Tibial nerve (tissue), 4 donors: ENCODE data around the gene PTPRU. TPM values are rescaled to one million over a fixed set of nuclear protein-coding genes. Genes with fewer than 3 reads are reported as not detected.

Experiments used
- DNase-seq, 2 donors: peaks; one replicate each; pipeline ENCODE4 v3.0.0-alpha.2; 2019; ENCODE audit warnings: low spot score in 2 of 2
- H3K27ac ChIP-seq, 4 donors: fragments of 200-600 bp; sonication (generic) in 3 of 4; one replicate each; pipeline ENCODE4 v1.5.1; 2017 to 2019; ENCODE audit warnings: mild to moderate bottlenecking in 1 of 4
- H3K27me3 ChIP-seq, 2 donors: fragments of 200-600 bp; sonication (generic) in 1 of 2; one replicate each; pipeline versions ENCODE4 v1.5.1 to v1.6.0; 2017 to 2019
- H3K36me3 ChIP-seq, 3 donors: fragments of 200-600 bp; sonication (generic); one replicate each; pipeline ENCODE4 v1.5.1; 2018 to 2019
- H3K4me1 ChIP-seq, 4 donors: fragments of 200-600 bp; sonication (generic) in 3 of 4; one replicate each; pipeline ENCODE4 v1.5.1; 2017 to 2019
- H3K4me3 ChIP-seq, 4 donors: fragments of 200-600 bp; sonication (generic) in 3 of 4; one replicate each; pipeline ENCODE4 v1.5.1; 2017 to 2019; ENCODE audit warnings: mild to moderate bottlenecking in 1 of 4, moderate library complexity in 1 of 4
- H3K9me3 ChIP-seq, 4 donors: fragments of 200-600 bp; sonication (generic) in 3 of 4; one replicate each; pipeline ENCODE4 v1.5.1; 2017 to 2019
- EP300 ChIP-seq, 2 donors: sonication (generic); formaldehyde crosslinking; IDR thresholded peaks; one replicate each; pipeline ENCODE4 v1.6.1; 2017; ENCODE audit warnings: antibody characterized with exemption in 2 of 2, mild to moderate bottlenecking in 1 of 2
- POLR2A ChIP-seq, 2 donors: fragments of 450-650 bp; IDR thresholded peaks; one replicate each; pipeline ENCODE4 v1.6.1; 2017; ENCODE audit warnings: antibody characterized with exemption in 2 of 2, mild to moderate bottlenecking in 2 of 2, moderate library complexity in 2 of 2
- WGBS, 2 donors: methylation state at CpG; one replicate each; pipeline ENCODE4 v1.1.5; 2018; 5-methylcytosine and 5-hydroxymethylcytosine counted together
- total RNA-seq, 4 donors: library from RNA; depleted of rRNA; stranded (reverse); fragments of >200 nt; gene quantifications; one replicate each; pipeline ENCODE4 v1.1.0, GENCODE V29; 2016
- TF ChIP-seq, protein P1 (sequence below), 5 experiments: fragments of 200-600 bp in 3 of 5; fragments of 450-650 bp in 2 of 5; sonication (generic) in 3 of 5; IDR thresholded peaks; one replicate each; pipeline ENCODE4 v1.5.1; 2016 to 2019; ENCODE audit warnings: antibody characterized with exemption in 5 of 5, mild to moderate bottlenecking in 3 of 5, moderate library complexity in 2 of 5

The PTPRU gene
- total RNA-seq, 4 donors from 2014 or later = 52.1 to 75.6 (median 63.7) TPM

DNA sequence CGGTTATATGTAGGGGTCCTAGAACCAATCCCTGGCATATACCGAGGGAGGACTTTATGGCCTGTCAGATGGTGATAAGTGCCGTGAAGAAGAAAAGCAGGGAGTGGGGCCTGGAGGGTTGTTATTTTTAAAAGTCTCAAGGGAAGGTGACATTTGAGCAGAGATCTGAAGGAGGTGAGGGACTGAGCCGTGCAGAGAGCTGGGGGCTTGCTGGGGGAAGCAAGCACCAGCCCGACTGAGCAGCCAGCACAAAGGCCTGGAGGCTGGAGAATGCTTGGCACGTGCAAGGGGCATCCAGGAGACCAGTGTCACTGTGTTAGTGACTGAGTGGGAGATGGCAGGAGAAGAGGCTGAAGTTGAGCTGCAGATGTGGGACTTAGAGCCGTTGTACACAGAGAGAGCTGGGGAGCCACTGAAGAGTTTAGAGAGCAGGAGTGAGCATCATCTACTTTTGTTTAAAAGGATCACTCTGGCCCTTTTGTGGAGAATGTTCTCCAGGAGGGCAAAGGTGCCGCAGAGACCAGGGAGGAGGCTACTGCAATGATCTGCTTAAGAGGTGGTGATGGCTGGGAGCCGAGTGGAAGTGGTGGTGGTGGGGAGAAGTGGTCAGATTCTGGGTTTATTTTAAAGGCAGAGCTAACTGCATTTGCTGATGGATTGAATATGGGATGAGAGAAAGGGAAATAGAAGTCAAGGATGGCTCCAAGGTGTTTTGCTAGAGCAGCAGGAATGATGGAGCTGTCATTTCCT is 31.2 kb downstream of the PTPRU start:
- WGBS, 2 donors = 72 to 80% methylated on average over 9 of the region's 9 CpGs
- H3K4me1 ChIP-seq = peaks cover 0 to 33% (median 11%) of the 10 kb centered on the region in 4 donors
- H3K27ac ChIP-seq = no peak overlapping the region
- no peaks in the 10 kb centered on the region for H3K27me3 ChIP-seq
- H3K4me3 ChIP-seq = no peak overlapping the region
- no peak for TF ChIP-seq EP300 (IDR thresholded peaks at IDR 0.05)
- TF ChIP-seq, protein P1, sequence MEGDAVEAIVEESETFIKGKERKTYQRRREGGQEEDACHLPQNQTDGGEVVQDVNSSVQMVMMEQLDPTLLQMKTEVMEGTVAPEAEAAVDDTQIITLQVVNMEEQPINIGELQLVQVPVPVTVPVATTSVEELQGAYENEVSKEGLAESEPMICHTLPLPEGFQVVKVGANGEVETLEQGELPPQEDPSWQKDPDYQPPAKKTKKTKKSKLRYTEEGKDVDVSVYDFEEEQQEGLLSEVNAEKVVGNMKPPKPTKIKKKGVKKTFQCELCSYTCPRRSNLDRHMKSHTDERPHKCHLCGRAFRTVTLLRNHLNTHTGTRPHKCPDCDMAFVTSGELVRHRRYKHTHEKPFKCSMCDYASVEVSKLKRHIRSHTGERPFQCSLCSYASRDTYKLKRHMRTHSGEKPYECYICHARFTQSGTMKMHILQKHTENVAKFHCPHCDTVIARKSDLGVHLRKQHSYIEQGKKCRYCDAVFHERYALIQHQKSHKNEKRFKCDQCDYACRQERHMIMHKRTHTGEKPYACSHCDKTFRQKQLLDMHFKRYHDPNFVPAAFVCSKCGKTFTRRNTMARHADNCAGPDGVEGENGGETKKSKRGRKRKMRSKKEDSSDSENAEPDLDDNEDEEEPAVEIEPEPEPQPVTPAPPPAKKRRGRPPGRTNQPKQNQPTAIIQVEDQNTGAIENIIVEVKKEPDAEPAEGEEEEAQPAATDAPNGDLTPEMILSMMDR (IDR thresholded peaks at IDR 0.05) = no peak
- no peaks in the 10 kb centered on the region for H3K9me3 ChIP-seq
- peaks cover 0 to 20% (median 0%) of the 10 kb centered on the region in 3 donors for H3K36me3 ChIP-seq
- DNase-seq = no peak

GRCh38 chr1:29269382-29269781 is 33.1 kb downstream of the PTPRU start:
- Histone ChIP-seq H3K27ac (peak overlapping the region in 2 of 4 donors; percentile 18 to 56), H3K4me3 (no peak overlapping the region), H3K36me3 (peaks cover 0 to 8% (median 0%) of the 10 kb centered on the region in 3 donors), H3K27me3 (no peaks in the 10 kb centered on the region), H3K4me1 (peaks cover 0 to 41% (median 11%) of the 10 kb centered on the region in 4 donors), H3K9me3 (no peaks in the 10 kb centered on the region)
- no peak for DNase-seq
- TF ChIP-seq, protein P1 (IDR thresholded peaks at IDR 0.05) = no peak
- TF ChIP-seq POLR2A (IDR thresholded peaks at IDR 0.05) = no peak
- no peak for TF ChIP-seq EP300 (IDR thresholded peaks at IDR 0.05)
- 26 to 27% methylated on average over 8 of the region's 8 CpGs for WGBS, 2 donors

- H3K36me3 ChIP-seq = peaks cover 0 to 13% (median 0%) of the 10 kb centered on the region in 3 donors
- H3K27ac ChIP-seq = peak overlapping the region in 2 of 4 donors; percentile 56 to 63
- no peaks in the 10 kb centered on the region for H3K9me3 ChIP-seq
- H3K27me3 ChIP-seq = no peaks in the 10 kb centered on the region
- 45 to 46% methylated on average over 3 of the region's 3 CpGs for WGBS, 2 donors
- H3K4me1 ChIP-seq = peaks cover 0 to 41% (median 11%) of the 10 kb centered on the region in 4 donors
- TF ChIP-seq, protein P1 (IDR thresholded peaks at IDR 0.05) = no peak
- TF ChIP-seq EP300 (IDR thresholded peaks at IDR 0.05) (no peak), POLR2A (IDR thresholded peaks at IDR 0.05) (no peak)
- no peak overlapping the region for H3K4me3 ChIP-seq
- no peak for DNase-seq
Observed at GRCh38 chr1:29270929-29271521, 34.7 kb downstream of the PTPRU start.

DNA sequence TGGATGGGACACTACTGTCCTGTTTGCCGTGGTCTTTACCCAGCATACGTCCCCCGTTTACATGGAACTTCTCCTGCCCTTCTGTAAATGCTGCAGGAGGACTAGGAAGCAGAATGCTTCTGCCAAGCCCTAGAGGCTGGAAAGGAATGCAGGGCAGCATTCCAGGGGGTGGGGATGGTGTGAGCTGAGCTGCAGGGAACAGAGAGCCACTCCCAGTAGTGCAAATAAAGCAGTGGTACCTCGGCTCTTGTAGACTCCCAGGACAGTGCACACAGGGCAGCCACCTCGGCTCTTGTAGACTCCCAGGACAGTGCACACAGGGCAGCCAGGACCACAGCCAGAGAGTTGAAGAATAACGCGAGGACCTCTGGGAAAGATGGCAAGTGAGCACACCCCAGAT is 35.4 kb downstream of the PTPRU start:
- peaks cover 0 to 20% (median 0%) of the 10 kb centered on the region in 3 donors for H3K36me3 ChIP-seq
- DNase-seq = peak; percentile 48 to 54
- peak in 1 of 2 donors; percentile 11 for TF ChIP-seq EP300 (IDR thresholded peaks at IDR 0.05)
- no peak for TF ChIP-seq POLR2A (IDR thresholded peaks at IDR 0.05)
- H3K27ac ChIP-seq = peak overlapping the region in 3 of 4 donors; percentile 35 to 63 (median 56)
- no peaks in the 10 kb centered on the region for H3K27me3 ChIP-seq
- no peak overlapping the region for H3K4me3 ChIP-seq
- 11 to 17% methylated on average over 6 to 7 of the region's 7 CpGs for WGBS, 2 donors
- peaks cover 0 to 41% (median 11%) of the 10 kb centered on the region in 4 donors for H3K4me1 ChIP-seq
- no peaks in the 10 kb centered on the region for H3K9me3 ChIP-seq

- 72 to 79% methylated on average over 6 of the region's 6 CpGs for WGBS, 2 donors
- peak overlapping the region in 3 of 4 donors; percentile 35 to 63 (median 56) for H3K27ac ChIP-seq
- peaks cover 0 to 26% (median 0%) of the 10 kb centered on the region in 3 donors for H3K36me3 ChIP-seq
- no peaks in the 10 kb centered on the region for H3K27me3 ChIP-seq
- H3K4me1 ChIP-seq = peaks cover 0 to 41% (median 11%) of the 10 kb centered on the region in 4 donors
- DNase-seq = no peak
- TF ChIP-seq, protein P1 (IDR thresholded peaks at IDR 0.05) = no peak
- TF ChIP-seq EP300 (IDR thresholded peaks at IDR 0.05) (no peak), POLR2A (IDR thresholded peaks at IDR 0.05) (no peak)
- no peaks in the 10 kb centered on the region for H3K9me3 ChIP-seq
- H3K4me3 ChIP-seq = no peak overlapping the region
Observed at GRCh38 chr1:29272147-29272907, 36.0 kb downstream of the PTPRU start.
